ENCODE measurements around the gene CFAP77. TPM values are rescaled to one million over a fixed set of nuclear protein-coding genes. Genes with fewer than 3 reads are reported as not detected.

The CFAP77 gene
- total and polyA plus RNA-seq, 7 donors: not detected

DNA sequence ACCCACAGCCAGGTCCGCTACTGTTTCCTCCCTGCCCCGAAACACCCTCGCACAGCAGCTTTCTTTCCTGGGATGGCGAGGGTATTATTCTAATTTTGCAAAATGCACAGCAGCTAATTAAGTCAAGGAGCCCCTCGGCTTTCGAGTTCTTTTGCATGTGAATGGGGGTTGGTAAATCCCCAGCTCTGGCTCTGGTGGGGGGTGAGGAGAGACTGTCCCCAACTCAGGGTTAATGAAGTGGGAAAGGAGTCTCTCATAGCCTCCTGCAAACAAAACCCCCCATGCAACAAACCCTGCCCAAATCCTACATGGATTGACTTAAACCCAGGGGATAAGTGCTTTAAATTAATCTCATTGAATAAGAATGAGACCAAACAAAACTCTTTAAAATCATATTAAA, 181.2 kb downstream of the CFAP77 start:
- no peak overlapping the region for H3K4me3 ChIP-seq
- 38 to 73% methylated on average over 6 of the region's 6 CpGs for WGBS, 2 donors
- no peak overlapping the region for H3K27ac ChIP-seq
- H3K36me3 ChIP-seq: peaks cover 0 to 29% (median 11%) of the 10 kb centered on the region in 4 donors
- peaks cover 0 to 29% (median 19%) of the 10 kb centered on the region in 4 donors for H3K4me1 ChIP-seq
- TF ChIP-seq, protein P1, sequence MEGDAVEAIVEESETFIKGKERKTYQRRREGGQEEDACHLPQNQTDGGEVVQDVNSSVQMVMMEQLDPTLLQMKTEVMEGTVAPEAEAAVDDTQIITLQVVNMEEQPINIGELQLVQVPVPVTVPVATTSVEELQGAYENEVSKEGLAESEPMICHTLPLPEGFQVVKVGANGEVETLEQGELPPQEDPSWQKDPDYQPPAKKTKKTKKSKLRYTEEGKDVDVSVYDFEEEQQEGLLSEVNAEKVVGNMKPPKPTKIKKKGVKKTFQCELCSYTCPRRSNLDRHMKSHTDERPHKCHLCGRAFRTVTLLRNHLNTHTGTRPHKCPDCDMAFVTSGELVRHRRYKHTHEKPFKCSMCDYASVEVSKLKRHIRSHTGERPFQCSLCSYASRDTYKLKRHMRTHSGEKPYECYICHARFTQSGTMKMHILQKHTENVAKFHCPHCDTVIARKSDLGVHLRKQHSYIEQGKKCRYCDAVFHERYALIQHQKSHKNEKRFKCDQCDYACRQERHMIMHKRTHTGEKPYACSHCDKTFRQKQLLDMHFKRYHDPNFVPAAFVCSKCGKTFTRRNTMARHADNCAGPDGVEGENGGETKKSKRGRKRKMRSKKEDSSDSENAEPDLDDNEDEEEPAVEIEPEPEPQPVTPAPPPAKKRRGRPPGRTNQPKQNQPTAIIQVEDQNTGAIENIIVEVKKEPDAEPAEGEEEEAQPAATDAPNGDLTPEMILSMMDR (IDR thresholded peaks at IDR 0.05): no peak
- TF ChIP-seq EP300 (IDR thresholded peaks at IDR 0.05): no peak
- DNase-seq: no peak
- H3K9me3 ChIP-seq: no peaks in the 10 kb centered on the region
- peaks cover 49 to 72% (median 62%) of the 10 kb centered on the region in 3 donors for H3K27me3 ChIP-seq
- intact Hi-C loops (cut with DNase I): no loop called here

DNA sequence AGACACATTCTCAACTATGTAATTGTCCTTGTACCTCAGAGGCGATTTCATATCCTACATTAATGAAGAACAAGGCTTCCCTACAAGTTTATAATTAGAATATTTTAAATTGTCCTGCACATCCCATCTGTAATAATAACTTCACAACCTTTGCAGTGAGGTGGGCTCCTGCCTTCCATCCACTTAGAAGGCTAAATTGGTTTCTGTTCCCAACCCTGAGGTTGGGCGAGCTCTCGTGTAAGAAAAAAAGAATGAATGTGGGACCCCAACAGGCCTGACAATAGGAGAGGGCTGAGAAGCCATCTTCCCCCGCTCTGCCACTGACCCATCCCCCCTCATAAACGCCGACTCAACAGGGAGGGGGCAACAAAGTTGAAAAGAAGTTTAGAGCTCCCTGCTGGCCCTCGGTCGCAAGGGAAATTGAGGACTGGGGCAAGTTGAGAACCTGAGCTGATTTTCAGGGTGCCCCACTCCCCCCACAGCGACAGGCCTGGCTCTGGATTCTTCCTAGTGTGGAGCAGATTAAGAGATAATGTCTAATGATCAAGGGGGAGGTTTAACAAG, 181.8 kb downstream of the CFAP77 start:
- Histone ChIP-seq H3K9me3 (no peaks in the 10 kb centered on the region), H3K27me3 (peaks cover 43 to 69% (median 56%) of the 10 kb centered on the region in 3 donors), H3K4me3 (no peak overlapping the region), H3K27ac (no peak overlapping the region), H3K36me3 (peaks cover 0 to 35% (median 11%) of the 10 kb centered on the region in 4 donors), H3K4me1 (peaks cover 0 to 26% (median 17%) of the 10 kb centered on the region in 4 donors)
- intact Hi-C loops (cut with DNase I): no loop called here
- WGBS, 2 donors: 59 to 76% methylated on average over 9 of the region's 9 CpGs
- TF ChIP-seq, protein P1 (IDR thresholded peaks at IDR 0.05): no peak
- TF ChIP-seq POLR2A (IDR thresholded peaks at IDR 0.05): no peak
- TF ChIP-seq EP300 (IDR thresholded peaks at IDR 0.05): no peak
- no peak for TF ChIP-seq POLR2AphosphoS5 (IDR thresholded peaks at IDR 0.05)
- DNase-seq: no peak

DNA sequence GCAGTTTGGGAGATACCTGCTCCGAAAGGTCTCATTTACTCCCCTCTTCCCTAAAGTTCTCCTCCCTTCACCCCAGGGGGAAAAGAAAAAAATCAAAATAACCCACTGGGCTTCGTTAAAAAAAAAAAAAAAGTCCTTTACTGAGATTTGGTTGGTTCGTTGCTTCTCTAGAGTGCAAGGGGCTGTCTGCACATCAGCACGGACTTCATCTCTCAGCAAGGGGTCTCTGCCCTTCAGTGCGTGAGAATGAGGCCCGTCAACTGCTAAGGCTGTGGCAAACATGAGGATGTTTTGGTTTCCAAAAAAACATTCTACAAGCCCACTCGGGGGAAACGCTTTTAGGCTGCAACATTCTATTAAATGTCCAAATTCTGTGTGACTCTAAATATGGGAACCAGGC, 182.4 kb downstream of the CFAP77 start:
- Histone ChIP-seq H3K27ac (no peak overlapping the region), H3K9me3 (no peaks in the 10 kb centered on the region), H3K4me3 (no peak overlapping the region), H3K27me3 (peaks cover 37 to 66% (median 50%) of the 10 kb centered on the region in 3 donors), H3K36me3 (peaks cover 0 to 42% (median 11%) of the 10 kb centered on the region in 4 donors), H3K4me1 (peaks cover 0 to 22% (median 15%) of the 10 kb centered on the region in 4 donors)
- TF ChIP-seq POLR2A (IDR thresholded peaks at IDR 0.05) (no peak), EP300 (IDR thresholded peaks at IDR 0.05) (no peak), POLR2AphosphoS5 (IDR thresholded peaks at IDR 0.05) (no peak)
- TF ChIP-seq, protein P1 (IDR thresholded peaks at IDR 0.05): no peak
- WGBS, 2 donors: 84 to 91% methylated on average over 8 of the region's 8 CpGs
- no peak for DNase-seq
- intact Hi-C loops (cut with DNase I): no loop called here

DNA sequence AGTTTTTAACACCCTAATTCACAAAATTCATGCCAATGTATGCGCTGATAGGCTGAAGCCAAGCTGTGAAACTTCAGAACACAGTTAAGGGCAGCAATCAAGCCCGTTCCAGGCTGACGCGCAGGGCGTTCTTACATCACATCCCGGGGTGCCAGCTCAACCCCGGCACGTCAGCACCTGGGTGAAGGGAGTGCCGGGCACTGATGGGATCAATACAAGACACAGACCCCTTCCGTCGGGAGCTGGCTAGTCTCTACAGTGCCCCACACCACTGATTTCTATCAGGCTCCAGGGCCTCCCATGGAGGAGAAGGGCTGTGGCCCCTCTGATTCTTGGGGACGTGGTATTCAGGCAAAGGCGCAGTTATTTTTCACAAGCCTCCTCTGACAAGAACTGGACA, 184.4 kb downstream of the CFAP77 start:
- H3K36me3 ChIP-seq: peaks cover 0 to 52% (median 11%) of the 10 kb centered on the region in 4 donors

More for the DNA sequence above, 184.4 kb downstream of the CFAP77 start:
- H3K27ac ChIP-seq: no peak overlapping the region
- intact Hi-C loops (cut with DNase I): no loop called here
- WGBS, 2 donors: 96% methylated on average over 13 of the region's 13 CpGs
- H3K27me3 ChIP-seq: peaks cover 19 to 47% (median 31%) of the 10 kb centered on the region in 3 donors
- TF ChIP-seq POLR2AphosphoS5 (IDR thresholded peaks at IDR 0.05): no peak
- no peak for TF ChIP-seq POLR2A (IDR thresholded peaks at IDR 0.05)
- TF ChIP-seq EP300 (IDR thresholded peaks at IDR 0.05): no peak
- TF ChIP-seq, protein P1 (IDR thresholded peaks at IDR 0.05): no peak
- no peak overlapping the region for H3K4me3 ChIP-seq
- H3K4me1 ChIP-seq: peaks cover 0 to 16% (median 14%) of the 10 kb centered on the region in 4 donors
- DNase-seq: no peak
- no peaks in the 10 kb centered on the region for H3K9me3 ChIP-seq

Measured in sigmoid colon (tissue), 7 donors.